Measurements from ENCODE around the gene GNLY. TPM values are rescaled to one million over a fixed set of nuclear protein-coding genes. Genes with fewer than 3 reads are reported as not detected.

Gene GNLY
- total RNA-seq, 3 donors from 2014 or later: 4.3 to 26.5 (median 15.0) TPM

- Mint-ChIP-seq H3K36me3 (ENCODE audit: insufficient read depth) (no peaks in the 10 kb centered on the region), H3K4me3 (no peak overlapping the region), H3K27me3 (ENCODE audit: low read depth) (peaks cover 31% of the 10 kb centered on the region), H3K4me1 (ENCODE audit: low read depth) (no peaks in the 10 kb centered on the region), H3K9me3 (no peaks in the 10 kb centered on the region)
- ATAC-seq: no peak
- DNase-seq: no peak
Measured at GRCh38 chr2:85740193-85740592, 46.0 kb downstream of the GNLY start.

GRCh38 chr2:85741211-85741832, 47.2 kb downstream of the GNLY start:
- DNase-seq (no peak), ATAC-seq (no peak)
- Mint-ChIP-seq H3K27me3 (ENCODE audit: low read depth) (peaks cover 34% of the 10 kb centered on the region), H3K36me3 (ENCODE audit: insufficient read depth) (no peaks in the 10 kb centered on the region), H3K4me3 (no peak overlapping the region), H3K9me3 (no peaks in the 10 kb centered on the region), H3K4me1 (ENCODE audit: low read depth) (no peaks in the 10 kb centered on the region)

GRCh38 chr2:85741833-85742455, 47.8 kb downstream of the GNLY start:
- ATAC-seq: no peak
- Mint-ChIP-seq H3K9me3 (no peaks in the 10 kb centered on the region), H3K27me3 (ENCODE audit: low read depth) (peaks cover 38% of the 10 kb centered on the region), H3K36me3 (ENCODE audit: insufficient read depth) (no peaks in the 10 kb centered on the region), H3K4me1 (ENCODE audit: low read depth) (no peaks in the 10 kb centered on the region), H3K4me3 (no peak overlapping the region)
- DNase-seq: no peak

GRCh38 chr2:85743304-85743978, 49.3 kb downstream of the GNLY start:
- ATAC-seq (no peak), DNase-seq (no peak)
- no peaks in the 10 kb centered on the region for H3K9me3 Mint-ChIP-seq
- no peaks in the 10 kb centered on the region for H3K4me1 Mint-ChIP-seq (ENCODE audit: low read depth)
- H3K27me3 Mint-ChIP-seq (ENCODE audit: low read depth): peaks cover 47% of the 10 kb centered on the region
- H3K36me3 Mint-ChIP-seq (ENCODE audit: insufficient read depth): no peaks in the 10 kb centered on the region
- no peak overlapping the region for H3K4me3 Mint-ChIP-seq

- Mint-ChIP-seq H3K36me3 (ENCODE audit: insufficient read depth) (no peaks in the 10 kb centered on the region), H3K4me3 (no peak overlapping the region), H3K27me3 (ENCODE audit: low read depth) (peaks cover 48% of the 10 kb centered on the region), H3K9me3 (no peaks in the 10 kb centered on the region), H3K4me1 (ENCODE audit: low read depth) (no peaks in the 10 kb centered on the region)
- no peak for DNase-seq
- ATAC-seq: no peak
Measured at GRCh38 chr2:85744055-85744454, 49.9 kb downstream of the GNLY start.

- Mint-ChIP-seq H3K4me3 (no peak overlapping the region), H3K9me3 (no peaks in the 10 kb centered on the region), H3K36me3 (ENCODE audit: insufficient read depth) (no peaks in the 10 kb centered on the region), H3K27me3 (ENCODE audit: low read depth) (peaks cover 52% of the 10 kb centered on the region), H3K4me1 (ENCODE audit: low read depth) (no peaks in the 10 kb centered on the region)
- ATAC-seq: no peak
- no peak for DNase-seq
Measured at GRCh38 chr2:85744741-85745601, 50.8 kb downstream of the GNLY start.

GRCh38 chr2:85745619-85746018, 51.5 kb downstream of the GNLY start:
- ATAC-seq (no peak), DNase-seq (no peak)
- Mint-ChIP-seq H3K4me1 (ENCODE audit: low read depth) (no peaks in the 10 kb centered on the region), H3K9me3 (no peaks in the 10 kb centered on the region), H3K27me3 (ENCODE audit: low read depth) (peaks cover 59% of the 10 kb centered on the region), H3K36me3 (ENCODE audit: insufficient read depth) (no peaks in the 10 kb centered on the region), H3K4me3 (no peak overlapping the region)

GRCh38 chr2:85746321-85747004, 52.3 kb downstream of the GNLY start:
- no peak for DNase-seq
- H3K4me1 Mint-ChIP-seq (ENCODE audit: low read depth): no peaks in the 10 kb centered on the region
- no peaks in the 10 kb centered on the region for H3K9me3 Mint-ChIP-seq
- H3K36me3 Mint-ChIP-seq (ENCODE audit: insufficient read depth): no peaks in the 10 kb centered on the region
- H3K4me3 Mint-ChIP-seq: no peak overlapping the region
- no peak for ATAC-seq
- H3K27me3 Mint-ChIP-seq (ENCODE audit: low read depth): peaks cover 60% of the 10 kb centered on the region

- no peaks in the 10 kb centered on the region for H3K36me3 Mint-ChIP-seq (ENCODE audit: insufficient read depth)
- no peak for ATAC-seq
- no peak for DNase-seq
- no peaks in the 10 kb centered on the region for H3K4me1 Mint-ChIP-seq (ENCODE audit: low read depth)
- no peaks in the 10 kb centered on the region for H3K9me3 Mint-ChIP-seq
- no peak overlapping the region for H3K4me3 Mint-ChIP-seq
- H3K27me3 Mint-ChIP-seq (ENCODE audit: low read depth): peaks cover 60% of the 10 kb centered on the region
Measured at GRCh38 chr2:85747441-85747840, 53.3 kb downstream of the GNLY start.

GRCh38 chr2:85748039-85748734, 54.0 kb downstream of the GNLY start:
- ATAC-seq (no peak), DNase-seq (no peak)
- Mint-ChIP-seq H3K9me3 (no peaks in the 10 kb centered on the region), H3K4me1 (ENCODE audit: low read depth) (peaks cover 3% of the 10 kb centered on the region), H3K36me3 (ENCODE audit: insufficient read depth) (no peaks in the 10 kb centered on the region), H3K4me3 (no peak overlapping the region), H3K27me3 (ENCODE audit: low read depth) (peaks cover 60% of the 10 kb centered on the region)

Other genes with a start within 250 kb of the GNLY start
- 100 to 1,000 TPM; 399 to 423 (median 404) TPM for gene MAT2A, start 155.2 kb upstream of the GNLY start, total RNA-seq
- gene GGCX, start 132.9 kb upstream of the GNLY start, total RNA-seq: 10 to 100 TPM; 20.8 to 24.0 (median 22.1) TPM
- gene VAMP8, start 116.8 kb upstream of the GNLY start, total RNA-seq: 10 to 100 TPM; 64.6 to 75.9 (median 71.2) TPM
- 10 to 100 TPM in 1 of 3 donors, 1 to 10 TPM in 2; 7.3 to 12.1 (median 9.3) TPM for gene VAMP5, start 109.9 kb upstream of the GNLY start, total RNA-seq
- 100 to 1,000 TPM in 1 of 3 donors, 10 to 100 TPM in 2; 87.8 to 108 (median 94.0) TPM for gene RNF181, start 98.6 kb upstream of the GNLY start, total RNA-seq
- gene TMEM150A, start 91.7 kb upstream of the GNLY start, total RNA-seq: 10 to 100 TPM in 2 of 3 donors, 1 to 10 TPM in 1; 9.7 to 11.9 (median 10.5) TPM
- 10 to 100 TPM; 17.1 to 21.0 (median 18.1) TPM for gene C2orf68, start 82.3 kb upstream of the GNLY start, total RNA-seq
- 100 to 1,000 TPM; 106 to 110 (median 107) TPM for gene USP39, start 78.2 kb upstream of the GNLY start, total RNA-seq
- 1 to 10 TPM; 3.8 to 5.7 (median 5.0) TPM for gene SFTPB, start 26.2 kb upstream of the GNLY start, total RNA-seq
- gene ATOH8, start 59.6 kb downstream of the GNLY start, total RNA-seq: not detected
- gene ST3GAL5, start 194.6 kb downstream of the GNLY start, total RNA-seq: 1 to 10 TPM; 3.6 to 5.3 (median 4.4) TPM